AG08396 (cell line): ENCODE results near the gene FOXK1.

ENCODE experiments used
- DNase-seq: peaks from one replicate; pipeline ENCODE4 v3.0.0; 2012; ENCODE audit warnings: low spot score, mixed read lengths

The FOXK1 gene

DNA sequence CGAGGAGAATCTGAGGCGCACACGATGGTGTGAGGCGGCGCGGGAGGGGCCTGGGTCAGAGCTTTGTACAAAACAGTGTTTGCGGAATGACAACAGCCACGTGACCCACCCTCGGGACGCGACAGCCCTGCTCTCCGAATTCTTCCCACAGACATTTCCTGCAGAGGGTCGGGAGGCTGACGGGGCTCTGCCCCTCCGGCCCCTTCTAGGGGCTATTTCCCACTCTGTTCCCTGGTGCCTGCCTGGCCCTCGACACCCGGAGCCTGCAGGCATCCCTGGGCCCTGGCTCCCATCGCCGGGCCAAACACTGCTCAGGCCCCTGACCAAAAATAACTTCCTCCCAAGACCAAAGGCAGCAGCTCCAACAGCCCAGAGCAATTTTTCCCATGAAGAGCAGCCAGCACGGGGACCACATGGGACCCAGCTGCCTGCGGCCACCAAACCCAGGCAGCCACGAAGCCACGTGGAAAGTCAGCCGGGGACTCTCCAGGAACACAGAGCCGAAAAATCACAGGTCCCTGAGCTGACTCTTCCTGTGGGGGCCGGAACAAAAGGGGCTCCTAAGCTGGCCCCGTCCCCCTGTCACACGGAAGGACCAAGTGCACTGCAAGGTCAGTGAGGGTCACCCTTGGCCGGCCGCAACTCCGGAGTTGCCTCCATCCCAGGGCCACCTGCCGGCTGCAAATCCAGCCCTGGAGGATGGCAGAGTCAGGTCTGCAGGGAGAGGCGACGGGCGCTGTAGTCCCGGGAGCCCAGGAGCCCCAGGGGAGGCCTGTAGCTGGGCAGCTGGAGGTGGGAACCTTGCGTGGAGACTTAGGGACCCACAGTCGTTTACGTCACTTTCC is 137.7 kb downstream of the FOXK1 start:
- DNase-seq, result no peak

DNA sequence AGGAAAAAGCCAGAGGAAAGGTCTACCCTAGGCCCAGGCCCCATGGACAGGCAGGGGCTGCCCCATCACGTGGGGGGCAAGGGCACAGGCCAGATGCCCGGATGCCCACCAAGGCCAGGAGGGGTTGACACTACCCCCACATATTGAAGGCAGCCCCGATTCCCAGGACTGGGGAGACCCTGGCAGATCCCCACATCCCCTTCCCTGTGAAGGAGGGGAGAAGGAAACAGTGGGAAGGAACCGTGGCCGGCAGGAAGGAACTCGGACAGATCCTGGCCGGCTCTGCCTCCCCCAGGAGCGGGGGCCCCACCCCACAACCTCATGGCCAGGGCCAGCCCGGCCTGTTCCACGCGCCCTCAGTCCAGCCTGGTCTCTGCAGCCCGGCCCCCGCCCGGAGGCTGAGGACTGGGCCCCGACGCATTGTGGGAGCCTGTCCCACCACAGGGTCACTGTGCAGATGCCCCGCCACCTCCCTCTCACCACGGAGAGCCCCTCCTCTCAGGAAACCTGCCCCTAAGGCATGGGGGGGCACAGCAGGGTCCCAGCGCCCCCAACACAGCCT is 138.4 kb downstream of the FOXK1 start:
- no peak for DNase-seq
